Inflammatory macrophage (primary cell): ENCODE results near the gene PEG3.
"Not testable (repeated sequence)": the region's sequence is repeated elsewhere in the genome, so short reads cannot be mapped to it uniquely, and the experiment has no call there.

Experiments used
- DNase-seq, 2 donors: peaks; one replicate each; pipeline ENCODE4 v3.0.0-alpha.2; 2020 to 2022
- total RNA-seq, 18 experiments: gene quantifications; one replicate each; lab custom pipeline; 2026; ENCODE audit warnings: mixed read lengths in 6 of 18, inconsistent platforms in 2 of 18; lab: John Stamatoyannopoulos, UW

The PEG3 gene
- 0.17 to 4.7 (median 2.1) reads per million in 18 experiments for total RNA-seq

GRCh38 chr19:56840451-56841192, at the start of gene PEG3, which contains the start of gene ZIM2:
Gene PEG3, minus strand, starts transcription at chr19:56840726. Its CDS starts 16,071 bp downstream, at chr19:56824655.
Gene ZIM2, minus strand, starts transcription at chr19:56840726. Its CDS starts 16,449 bp downstream, at chr19:56824277.
- DNase-seq = no peak

GRCh38 chr19:56885173-56885985, 44.9 kb upstream of the PEG3 start:
- DNase-seq = no peak

- DNase-seq = no peak
These were observed 43.9 kb upstream of the PEG3 start for GRCh38 chr19:56884441-56884840.

- no peak for DNase-seq
These were observed 40.2 kb upstream of the PEG3 start for GRCh38 chr19:56880592-56881190.

- DNase-seq = no peak
These were observed 36.7 kb upstream of the PEG3 start for GRCh38 chr19:56877069-56877715.

GRCh38 chr19:56875717-56876116, 35.2 kb upstream of the PEG3 start:
- no peak for DNase-seq

- no peak for DNase-seq
These were observed 34.0 kb upstream of the PEG3 start for GRCh38 chr19:56874530-56874929.

GRCh38 chr19:56873493-56873892, 33.0 kb upstream of the PEG3 start:
- DNase-seq = no peak

GRCh38 chr19:56869886-56870285, 29.4 kb upstream of the PEG3 start:
- DNase-seq = no peak

- DNase-seq = no peak
These were observed 27.9 kb upstream of the PEG3 start for GRCh38 chr19:56868446-56868845.

- DNase-seq = no peak
These were observed 26.0 kb upstream of the PEG3 start for GRCh38 chr19:56866538-56866937.

GRCh38 chr19:56864443-56865125, 24.1 kb upstream of the PEG3 start:
- no peak for DNase-seq

- no peak for DNase-seq
These were observed 22.2 kb upstream of the PEG3 start for GRCh38 chr19:56862741-56863140.

- DNase-seq = not testable (repeated sequence)
These were observed 19.9 kb upstream of the PEG3 start for GRCh38 chr19:56860409-56860808.

- DNase-seq = no peak
These were observed 17.5 kb upstream of the PEG3 start for GRCh38 chr19:56858026-56858425.

GRCh38 chr19:56856822-56857221, 16.3 kb upstream of the PEG3 start:
- no peak for DNase-seq

GRCh38 chr19:56852361-56852760, 11.8 kb upstream of the PEG3 start:
- not testable (repeated sequence) for DNase-seq

- DNase-seq = no peak
These were observed 7.6 kb upstream of the PEG3 start for GRCh38 chr19:56848166-56848565.

- DNase-seq = no peak
These were observed 1.9 kb upstream of the PEG3 start for GRCh38 chr19:56842412-56842811.

- no peak for DNase-seq
These were observed 642 bp upstream of the PEG3 start for GRCh38 chr19:56841193-56841543.

GRCh38 chr19:56839652-56840450, 675 bp downstream of the PEG3 start:
- peak; percentile 78 to 89 for DNase-seq
